ENCODE data around the gene ABCA12.

Gene ABCA12

DNA sequence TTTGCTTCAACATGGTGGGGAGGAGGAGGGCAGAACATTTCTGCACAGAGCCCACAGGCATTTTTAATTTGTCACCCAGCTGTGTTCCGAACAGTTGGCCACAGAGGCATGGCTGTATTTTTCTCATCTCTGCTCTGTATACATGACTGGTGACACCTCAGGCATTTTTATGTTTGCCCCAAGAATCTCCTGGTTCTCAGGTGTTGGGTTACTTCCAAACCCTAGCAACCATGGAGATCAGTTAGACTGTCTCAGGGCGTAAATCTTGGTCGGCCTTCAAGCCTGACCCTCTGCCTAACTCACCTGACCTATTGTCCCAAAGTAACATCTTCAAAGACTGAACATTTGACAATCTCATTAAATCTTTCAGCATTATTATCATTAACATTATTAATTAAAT, 100.0 kb downstream of the ABCA12 start:
- in situ Hi-C loops (cut with MboI; ENCODE audit: low sequenced_read_pairs): no loop called here
- Histone ChIP-seq H3K36me3 (replicated peaks) (no peaks in the 10 kb centered on the region), H3K4me1 (no peaks in the 10 kb centered on the region; the same call in 1 of the 2 replicates), H3K9me3 (no peaks in the 10 kb centered on the region), H3K4me3 (no peak overlapping the region), H3K27me3 (ENCODE audit: low read depth) (no peaks in the 10 kb centered on the region)
- DNase-seq (ENCODE audit: low spot score in 2 of 2): no peak

DNA sequence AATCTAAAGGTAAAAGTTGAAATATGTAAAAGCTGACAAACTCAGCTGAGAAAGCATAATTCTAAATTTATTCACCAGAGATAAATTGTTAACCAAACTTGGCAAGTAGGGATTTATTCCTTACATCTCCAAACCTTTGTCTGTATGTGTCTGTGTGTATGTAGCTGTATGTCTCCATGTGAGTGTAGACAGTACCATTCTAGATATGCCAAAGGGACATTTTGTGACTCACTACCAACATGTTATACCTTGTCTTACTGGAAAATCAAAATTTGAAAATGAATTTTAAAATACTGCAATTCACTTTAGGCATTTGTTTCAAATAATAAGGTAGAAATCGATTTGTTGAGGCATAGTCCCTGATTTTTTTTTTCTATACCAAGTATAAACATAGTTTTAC, 102.1 kb downstream of the ABCA12 start:
- no peak for DNase-seq (ENCODE audit: low spot score in 2 of 2)
- Histone ChIP-seq H3K27me3 (ENCODE audit: low read depth) (no peaks in the 10 kb centered on the region), H3K36me3 (replicated peaks) (no peaks in the 10 kb centered on the region), H3K4me3 (no peak overlapping the region), H3K4me1 (peaks cover 6% of the 10 kb centered on the region), H3K9me3 (no peaks in the 10 kb centered on the region)
- in situ Hi-C loops (cut with MboI; ENCODE audit: low sequenced_read_pairs): no loop called here

DNA sequence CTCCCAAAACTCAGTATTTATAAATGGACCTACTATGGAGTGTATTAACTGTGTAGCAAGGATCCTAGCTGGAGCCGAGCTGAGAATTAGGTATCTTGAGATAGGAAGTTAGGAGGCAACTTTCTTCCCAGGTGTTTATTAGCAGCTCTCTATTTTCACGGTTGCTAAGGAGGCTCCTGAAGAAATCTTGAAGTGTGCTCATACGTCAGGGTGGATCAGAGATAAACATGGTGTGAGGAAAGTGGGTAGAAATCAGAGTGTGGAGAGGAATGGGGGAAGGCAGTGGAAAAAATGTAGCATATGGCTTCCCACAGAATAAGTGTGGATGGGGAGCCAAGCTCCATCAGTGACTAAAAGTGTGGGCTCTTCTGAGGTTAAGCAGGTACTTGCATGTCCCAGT, 104.3 kb downstream of the ABCA12 start:
- Histone ChIP-seq H3K4me1 (peaks cover 6% of the 10 kb centered on the region), H3K27me3 (ENCODE audit: low read depth) (no peaks in the 10 kb centered on the region), H3K9me3 (no peaks in the 10 kb centered on the region), H3K4me3 (no peak overlapping the region), H3K36me3 (replicated peaks) (no peaks in the 10 kb centered on the region)
- DNase-seq (ENCODE audit: low spot score in 2 of 2): no peak
- in situ Hi-C loops (cut with MboI; ENCODE audit: low sequenced_read_pairs): no loop called here

DNA sequence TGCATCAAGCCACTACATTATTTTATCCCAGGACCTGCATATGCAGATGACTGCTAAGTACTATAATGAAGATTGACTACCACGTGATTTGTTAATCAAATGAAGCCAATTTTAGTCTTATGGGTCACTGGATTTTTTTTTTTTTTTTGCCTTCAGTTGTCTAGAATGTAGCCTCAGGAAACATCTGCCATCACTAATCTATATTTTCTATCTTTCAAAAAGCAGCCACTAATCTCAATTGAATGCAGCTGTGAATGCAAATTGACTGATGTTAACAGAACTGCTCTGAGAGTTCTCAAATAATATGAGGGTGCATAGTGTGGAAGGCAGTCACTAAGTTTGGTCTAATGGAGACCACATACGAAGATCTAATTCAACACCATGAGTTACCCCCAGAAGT, 106.3 kb downstream of the ABCA12 start:
- DNase-seq (ENCODE audit: low spot score in 2 of 2): peak in 1 of 2 experiments; percentile 64
- Histone ChIP-seq H3K4me1 (peaks cover 6% of the 10 kb centered on the region), H3K9me3 (no peaks in the 10 kb centered on the region), H3K27me3 (ENCODE audit: low read depth) (no peaks in the 10 kb centered on the region), H3K4me3 (no peak overlapping the region), H3K36me3 (replicated peaks) (no peaks in the 10 kb centered on the region)
- in situ Hi-C loops (cut with MboI; ENCODE audit: low sequenced_read_pairs): no loop called here

DNA sequence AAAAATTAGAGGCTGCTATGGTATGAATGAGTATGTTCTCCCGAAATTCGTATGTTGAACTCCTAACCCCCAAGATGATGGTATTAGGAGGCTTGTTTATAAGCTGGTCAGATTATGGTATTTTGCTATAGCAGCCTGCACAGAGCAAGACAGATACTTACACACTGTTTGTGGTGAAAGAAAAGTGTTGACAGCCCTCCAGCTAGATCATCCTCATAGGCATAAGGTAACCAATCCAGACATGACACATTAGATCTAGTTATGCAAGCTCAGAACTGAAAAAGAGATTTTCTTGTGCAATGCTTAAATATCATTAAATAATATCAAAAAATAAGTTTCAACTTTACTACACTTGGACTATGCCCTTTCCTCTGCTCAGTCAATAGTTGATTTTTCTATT, 107.1 kb downstream of the ABCA12 start:
- Histone ChIP-seq H3K9me3 (no peaks in the 10 kb centered on the region), H3K4me3 (no peak overlapping the region), H3K4me1 (peaks cover 6% of the 10 kb centered on the region), H3K27me3 (ENCODE audit: low read depth) (no peaks in the 10 kb centered on the region), H3K36me3 (replicated peaks) (no peaks in the 10 kb centered on the region)
- in situ Hi-C loops (cut with MboI; ENCODE audit: low sequenced_read_pairs): no loop called here
- no peak for DNase-seq (ENCODE audit: low spot score in 2 of 2)

DNA sequence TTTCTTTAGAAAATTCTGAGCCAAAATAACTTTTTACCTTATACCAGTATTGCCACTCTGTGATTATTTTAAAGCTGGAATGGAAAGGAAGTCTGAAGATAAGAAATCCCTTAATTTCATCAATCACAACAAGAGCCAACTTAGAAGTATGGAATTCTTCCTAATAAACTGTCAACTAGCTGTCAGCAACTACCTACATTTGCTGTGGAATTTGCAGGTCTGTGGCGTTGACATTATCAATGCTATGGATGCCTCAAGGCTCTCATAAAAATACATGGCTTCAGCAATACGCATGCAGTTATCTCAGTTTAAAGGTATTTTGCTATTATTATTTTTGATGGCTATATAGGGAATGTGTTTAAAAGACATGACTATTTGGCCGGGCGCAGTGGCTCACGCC, 108.5 kb downstream of the ABCA12 start:
- DNase-seq (ENCODE audit: low spot score in 2 of 2): no peak
- Histone ChIP-seq H3K4me1 (peaks cover 6% of the 10 kb centered on the region), H3K36me3 (replicated peaks) (no peaks in the 10 kb centered on the region), H3K4me3 (no peak overlapping the region), H3K9me3 (no peaks in the 10 kb centered on the region), H3K27me3 (ENCODE audit: low read depth) (no peaks in the 10 kb centered on the region)
- in situ Hi-C loops (cut with MboI; ENCODE audit: low sequenced_read_pairs): no loop called here

DNA sequence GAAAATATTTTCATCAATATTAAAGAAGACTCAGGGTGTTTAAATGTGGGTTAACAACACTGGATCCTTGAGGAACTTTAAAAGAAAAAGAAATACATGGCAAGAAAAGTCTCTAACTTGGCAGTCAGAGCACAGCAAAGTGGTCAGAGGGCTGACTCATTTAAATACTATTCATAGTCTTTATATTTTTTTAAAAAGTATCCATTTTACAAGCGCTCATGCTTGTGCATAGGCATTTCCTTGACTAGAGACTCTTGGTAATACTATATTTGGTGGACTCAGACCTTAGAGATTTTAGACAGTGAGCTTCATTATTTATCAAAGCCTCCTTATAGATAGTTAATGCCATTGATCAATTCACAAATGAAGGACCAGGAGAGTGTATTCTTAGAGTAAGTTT, 110.2 kb downstream of the ABCA12 start:
- DNase-seq (ENCODE audit: low spot score in 2 of 2): no peak
- H3K9me3 ChIP-seq: no peaks in the 10 kb centered on the region
- H3K27me3 ChIP-seq (ENCODE audit: low read depth): no peaks in the 10 kb centered on the region
- H3K4me1 ChIP-seq: peaks cover 6% of the 10 kb centered on the region
- in situ Hi-C loops (cut with MboI; ENCODE audit: low sequenced_read_pairs): no loop called here
- H3K4me3 ChIP-seq: no peak overlapping the region
- no peaks in the 10 kb centered on the region for H3K36me3 ChIP-seq (replicated peaks)

DNA sequence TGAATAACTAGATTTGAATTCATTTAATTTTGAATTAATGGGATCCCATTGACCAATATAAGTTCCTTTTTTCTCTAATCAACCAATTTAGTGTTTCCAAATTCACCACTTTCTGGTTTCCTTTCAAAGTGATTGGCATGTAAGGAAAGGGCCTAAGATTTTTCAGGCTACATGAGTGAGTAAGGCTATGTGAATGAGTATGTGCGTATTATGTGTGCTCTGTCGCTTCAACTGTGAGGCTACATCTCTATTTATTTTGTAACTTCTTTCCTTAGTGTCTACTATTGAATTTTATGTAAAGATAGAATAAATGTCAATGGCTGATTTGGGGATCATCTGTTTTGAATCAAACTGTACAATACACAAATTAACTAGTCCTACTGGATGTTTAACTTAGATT, 110.6 kb downstream of the ABCA12 start:
- H3K9me3 ChIP-seq: no peaks in the 10 kb centered on the region
- peaks cover 7% of the 10 kb centered on the region for H3K4me1 ChIP-seq
- H3K27me3 ChIP-seq (ENCODE audit: low read depth): no peaks in the 10 kb centered on the region
- no peak for DNase-seq (ENCODE audit: low spot score in 2 of 2)
- H3K4me3 ChIP-seq: no peak overlapping the region
- H3K36me3 ChIP-seq (replicated peaks): no peaks in the 10 kb centered on the region
- in situ Hi-C loops (cut with MboI; ENCODE audit: low sequenced_read_pairs): no loop called here

DNA sequence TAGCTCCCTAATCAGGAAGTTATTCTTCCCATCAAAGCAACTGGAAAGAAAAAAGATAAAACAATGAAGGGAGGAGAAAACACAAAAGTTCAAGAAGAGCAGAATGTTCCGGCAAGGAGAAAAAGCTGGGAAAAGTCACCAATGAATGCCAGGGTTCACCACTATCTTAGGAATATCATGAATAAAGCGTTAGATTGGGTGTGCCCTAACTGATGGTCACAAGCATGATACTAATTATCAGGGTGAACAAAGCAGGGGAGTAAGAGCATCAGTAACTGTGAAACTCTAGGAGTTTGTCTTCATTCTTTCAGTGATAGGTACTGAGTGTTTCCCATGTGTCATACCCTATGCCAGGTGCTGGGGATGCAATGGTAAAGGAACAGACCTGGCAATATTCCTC, 115.5 kb downstream of the ABCA12 start:
- peaks cover 8% of the 10 kb centered on the region for H3K4me1 ChIP-seq
- H3K27me3 ChIP-seq (ENCODE audit: low read depth): no peaks in the 10 kb centered on the region
- H3K36me3 ChIP-seq (replicated peaks): no peaks in the 10 kb centered on the region
- no peak overlapping the region for H3K4me3 ChIP-seq
- no peaks in the 10 kb centered on the region for H3K9me3 ChIP-seq
- DNase-seq (ENCODE audit: low spot score in 2 of 2): no peak
- in situ Hi-C loops (cut with MboI; ENCODE audit: low sequenced_read_pairs): no loop called here

DNA sequence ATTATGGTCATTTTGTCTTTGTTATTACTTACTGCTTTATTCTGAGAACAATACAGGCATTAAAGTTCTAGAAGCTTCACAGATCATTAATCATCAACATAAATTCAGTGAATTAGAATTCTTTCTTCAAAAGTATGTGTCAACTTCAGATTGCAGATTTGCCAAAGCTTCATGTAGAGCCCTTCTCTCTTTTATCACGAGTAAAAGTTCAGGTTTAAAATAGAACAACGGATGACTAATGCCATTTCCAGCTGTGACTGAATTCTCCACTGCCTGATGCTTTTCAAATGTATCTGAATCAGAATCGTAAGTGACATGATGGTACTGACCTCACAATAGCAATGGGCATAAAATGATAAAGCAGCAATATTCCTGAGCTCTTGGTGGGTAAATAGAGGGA, 116.0 kb downstream of the ABCA12 start:
- H3K4me3 ChIP-seq: no peak overlapping the region
- H3K4me1 ChIP-seq: peaks cover 8% of the 10 kb centered on the region
- H3K36me3 ChIP-seq (replicated peaks): no peaks in the 10 kb centered on the region
- no peaks in the 10 kb centered on the region for H3K9me3 ChIP-seq
- DNase-seq (ENCODE audit: low spot score in 2 of 2): peak in 1 of 2 experiments; percentile 52
- in situ Hi-C loops (cut with MboI; ENCODE audit: low sequenced_read_pairs): no loop called here
- H3K27me3 ChIP-seq (ENCODE audit: low read depth): no peaks in the 10 kb centered on the region

DNA sequence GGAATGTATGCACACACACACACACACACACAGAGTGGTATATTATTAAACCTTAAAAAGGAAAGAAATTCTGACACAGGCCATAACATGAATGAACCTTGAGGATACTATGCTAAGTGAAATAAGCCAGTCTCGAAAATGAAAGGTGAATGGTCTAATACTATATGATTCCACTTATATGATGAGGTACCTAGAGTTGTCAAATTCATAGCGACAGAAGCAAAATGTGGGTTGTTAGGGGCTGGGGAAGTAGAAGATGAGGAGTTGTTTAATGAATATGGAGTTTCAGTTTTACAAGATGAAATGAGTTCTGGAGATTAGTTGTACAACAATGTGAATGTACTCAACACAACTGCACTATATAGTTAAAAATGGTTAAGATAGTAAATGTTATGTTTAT, 118.1 kb downstream of the ABCA12 start:
- no peak for DNase-seq (ENCODE audit: low spot score in 2 of 2)
- Histone ChIP-seq H3K4me3 (no peak overlapping the region), H3K9me3 (no peaks in the 10 kb centered on the region), H3K27me3 (ENCODE audit: low read depth) (no peaks in the 10 kb centered on the region), H3K4me1 (peaks cover 8% of the 10 kb centered on the region), H3K36me3 (replicated peaks) (no peaks in the 10 kb centered on the region)
- in situ Hi-C loops (cut with MboI; ENCODE audit: low sequenced_read_pairs): no loop called here

DNA sequence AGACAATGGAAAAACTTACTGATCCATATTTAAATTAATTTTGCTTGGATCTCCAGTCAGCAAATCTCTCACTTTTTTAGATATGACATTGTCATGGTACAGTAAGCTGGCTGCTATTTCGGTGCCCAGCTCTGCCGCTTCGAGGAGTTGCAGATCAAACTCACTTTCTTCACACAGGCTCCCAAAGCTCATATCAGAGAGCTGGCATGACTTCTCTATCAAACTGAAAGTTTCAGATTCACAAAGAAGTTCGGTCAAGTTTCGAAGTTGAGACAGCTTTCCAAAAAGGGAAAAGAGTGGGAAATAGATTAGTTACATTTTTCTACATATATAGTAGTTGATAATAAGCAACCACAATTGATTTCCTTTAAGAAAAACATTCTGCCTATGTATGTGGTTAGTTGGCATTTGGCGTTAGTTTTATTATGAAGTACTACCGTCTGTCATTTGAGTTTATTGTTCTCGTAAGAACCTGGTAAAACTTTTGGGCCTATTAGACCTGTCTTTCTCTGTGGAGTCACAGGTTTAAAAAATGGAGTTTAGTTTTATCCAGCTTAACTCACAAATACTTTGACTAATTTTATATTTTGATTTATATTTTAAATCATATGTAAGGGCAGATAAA, 118.8 kb downstream of the ABCA12 start:
- H3K9me3 ChIP-seq: no peaks in the 10 kb centered on the region
- H3K4me1 ChIP-seq: peaks cover 8% of the 10 kb centered on the region
- no peak overlapping the region for H3K4me3 ChIP-seq
- no peaks in the 10 kb centered on the region for H3K36me3 ChIP-seq (replicated peaks)
- DNase-seq (ENCODE audit: low spot score in 2 of 2): no peak
- in situ Hi-C loops (cut with MboI; ENCODE audit: low sequenced_read_pairs): no loop called here
- H3K27me3 ChIP-seq (ENCODE audit: low read depth): no peaks in the 10 kb centered on the region

DNA sequence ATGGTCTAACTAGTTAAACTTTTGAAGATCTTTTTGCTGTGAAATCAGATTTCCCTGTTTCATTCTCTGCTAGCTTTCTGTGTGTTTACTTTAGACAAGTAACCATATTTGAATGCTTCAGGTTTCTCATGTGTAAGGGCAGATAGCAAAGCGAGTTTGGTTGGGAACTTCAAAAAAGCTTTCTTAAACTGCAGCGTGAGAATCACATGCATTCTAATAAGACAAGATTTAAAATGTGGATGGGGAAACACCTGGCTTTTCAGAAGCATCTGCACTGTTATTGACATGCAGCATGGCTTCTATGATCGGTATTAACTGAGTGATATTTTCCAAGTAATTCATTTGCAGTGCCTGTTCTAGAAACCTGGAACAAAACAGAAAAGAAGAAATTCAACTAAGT, 119.3 kb downstream of the ABCA12 start:
- in situ Hi-C loops (cut with MboI; ENCODE audit: low sequenced_read_pairs): no loop called here
- no peak for DNase-seq (ENCODE audit: low spot score in 2 of 2)
- no peaks in the 10 kb centered on the region for H3K9me3 ChIP-seq
- H3K27me3 ChIP-seq (ENCODE audit: low read depth): no peaks in the 10 kb centered on the region
- no peaks in the 10 kb centered on the region for H3K36me3 ChIP-seq (replicated peaks)
- no peak overlapping the region for H3K4me3 ChIP-seq
- peaks cover 8% of the 10 kb centered on the region for H3K4me1 ChIP-seq

DNA sequence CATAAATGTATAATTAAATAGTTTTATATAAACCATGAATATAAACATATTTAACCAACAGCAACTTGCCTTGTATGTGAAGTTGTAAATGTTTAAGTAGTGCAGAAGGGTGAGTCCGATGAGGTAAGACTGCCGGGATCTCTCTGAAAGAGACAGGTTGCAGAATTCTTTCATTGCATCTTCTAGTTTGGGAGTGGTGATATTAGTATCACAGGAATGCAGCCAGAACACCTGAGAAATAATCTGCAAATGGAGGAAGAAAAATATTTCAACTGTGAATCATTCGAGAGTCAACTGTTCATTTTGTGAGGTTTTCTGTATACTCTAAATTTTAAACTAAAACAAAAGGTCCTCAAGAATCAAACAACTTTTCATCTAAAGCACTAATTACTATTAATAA, 123.0 kb downstream of the ABCA12 start:
- Histone ChIP-seq H3K4me3 (no peak overlapping the region), H3K27me3 (ENCODE audit: low read depth) (no peaks in the 10 kb centered on the region), H3K4me1 (no peaks in the 10 kb centered on the region), H3K36me3 (replicated peaks) (no peaks in the 10 kb centered on the region), H3K9me3 (no peaks in the 10 kb centered on the region)
- no peak for DNase-seq (ENCODE audit: low spot score in 2 of 2)
- in situ Hi-C loops (cut with MboI; ENCODE audit: low sequenced_read_pairs): no loop called here

DNA sequence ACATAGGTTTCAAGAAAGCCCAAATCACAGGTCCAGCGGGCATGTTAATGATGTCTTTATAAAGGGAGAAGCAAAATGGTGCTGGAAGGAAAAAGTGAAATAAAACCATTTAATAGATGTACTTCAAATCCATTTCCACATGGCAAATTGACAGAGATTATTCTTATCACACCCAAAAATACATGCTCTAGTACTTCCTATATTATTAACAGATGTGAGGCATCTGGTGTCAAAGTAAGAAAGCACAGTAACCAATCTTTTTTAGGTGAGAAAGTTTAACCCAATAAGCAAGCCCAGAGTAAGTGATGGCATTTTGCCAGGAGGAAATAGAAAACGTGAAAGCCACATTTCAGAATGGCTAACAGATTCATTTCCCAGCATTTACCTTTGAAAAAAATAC, 128.0 kb downstream of the ABCA12 start:
- in situ Hi-C loops (cut with MboI; ENCODE audit: low sequenced_read_pairs): no loop called here
- Histone ChIP-seq H3K27me3 (ENCODE audit: low read depth) (no peaks in the 10 kb centered on the region), H3K36me3 (replicated peaks) (no peaks in the 10 kb centered on the region), H3K4me1 (no peaks in the 10 kb centered on the region), H3K4me3 (no peak overlapping the region), H3K9me3 (no peaks in the 10 kb centered on the region)
- no peak for DNase-seq (ENCODE audit: low spot score in 2 of 2)
